ENCODE measurements around the gene TLL2.

TLL2 gene

GRCh38 chr10:96493254-96493653 lies 20.5 kb downstream of the TLL2 start:
- H3K27me3 ChIP-seq (replicated peaks; ENCODE audit: control insufficient read depth, insufficient read depth, low read length): no peaks in the 10 kb centered on the region; the same call in 1 of the 2 replicates
- H3K36me3 ChIP-seq (ENCODE audit: control insufficient read depth, insufficient read depth, low read length): no peaks in the 10 kb centered on the region
- H3K4me3 ChIP-seq (replicated peaks; ENCODE audit: low read depth, low read length): no peak overlapping the region
- DNase-seq (ENCODE audit: extremely low read depth, insufficient read length): no peak
- no peak for TF ChIP-seq CTCF (IDR thresholded peaks at IDR 0.05; ENCODE audit: insufficient read depth, low read length, poor library complexity, severe bottlenecking)

GRCh38 chr10:96491303-96491702 lies 22.4 kb downstream of the TLL2 start:
- Histone ChIP-seq H3K4me3 (replicated peaks; ENCODE audit: low read depth, low read length) (no peak overlapping the region), H3K36me3 (ENCODE audit: control insufficient read depth, insufficient read depth, low read length) (no peaks in the 10 kb centered on the region), H3K27me3 (replicated peaks; ENCODE audit: control insufficient read depth, insufficient read depth, low read length) (no peaks in the 10 kb centered on the region; the same call in 1 of the 2 replicates)
- DNase-seq (ENCODE audit: extremely low read depth, insufficient read length): no peak
- peak; percentile 19 for TF ChIP-seq CTCF (IDR thresholded peaks at IDR 0.05; ENCODE audit: insufficient read depth, low read length, poor library complexity, severe bottlenecking)

GRCh38 chr10:96488161-96488935 lies 25.4 kb downstream of the TLL2 start:
- DNase-seq (ENCODE audit: extremely low read depth, insufficient read length): no peak
- Histone ChIP-seq H3K27me3 (replicated peaks; ENCODE audit: control insufficient read depth, insufficient read depth, low read length) (no peaks in the 10 kb centered on the region; the same call in 1 of the 2 replicates), H3K4me3 (replicated peaks; ENCODE audit: low read depth, low read length) (no peak overlapping the region), H3K36me3 (ENCODE audit: control insufficient read depth, insufficient read depth, low read length) (no peaks in the 10 kb centered on the region)
- no peak for TF ChIP-seq CTCF (IDR thresholded peaks at IDR 0.05; ENCODE audit: insufficient read depth, low read length, poor library complexity, severe bottlenecking)

GRCh38 chr10:96482815-96483588 lies 30.7 kb downstream of the TLL2 start:
- Histone ChIP-seq H3K36me3 (ENCODE audit: control insufficient read depth, insufficient read depth, low read length) (no peaks in the 10 kb centered on the region), H3K27me3 (replicated peaks; ENCODE audit: control insufficient read depth, insufficient read depth, low read length) (peaks cover 1% of the 10 kb centered on the region; the same call in 1 of the 2 replicates), H3K4me3 (replicated peaks; ENCODE audit: low read depth, low read length) (no peak overlapping the region)
- TF ChIP-seq CTCF (IDR thresholded peaks at IDR 0.05; ENCODE audit: insufficient read depth, low read length, poor library complexity, severe bottlenecking): no peak
- DNase-seq (ENCODE audit: extremely low read depth, insufficient read length): no peak

GRCh38 chr10:96478355-96478754 lies 35.4 kb downstream of the TLL2 start:
- H3K27me3 ChIP-seq (replicated peaks; ENCODE audit: control insufficient read depth, insufficient read depth, low read length): peaks cover 3% of the 10 kb centered on the region
- no peak overlapping the region for H3K4me3 ChIP-seq (replicated peaks; ENCODE audit: low read depth, low read length)
- no peaks in the 10 kb centered on the region for H3K36me3 ChIP-seq (ENCODE audit: control insufficient read depth, insufficient read depth, low read length)
- no peak for TF ChIP-seq CTCF (IDR thresholded peaks at IDR 0.05; ENCODE audit: insufficient read depth, low read length, poor library complexity, severe bottlenecking)
- DNase-seq (ENCODE audit: extremely low read depth, insufficient read length): no peak

All from GM06990 (cell line).